GM19035 (cell line): ENCODE results near the gene SMIM10L1.

Experiments
- ATAC-seq: cut with Tn5 transposase; IDR thresholded peaks from one replicate; pipeline ENCODE4 v1.9.1; 2021; ENCODE audit not compliant: unreplicated experiment

SMIM10L1 gene

DNA sequence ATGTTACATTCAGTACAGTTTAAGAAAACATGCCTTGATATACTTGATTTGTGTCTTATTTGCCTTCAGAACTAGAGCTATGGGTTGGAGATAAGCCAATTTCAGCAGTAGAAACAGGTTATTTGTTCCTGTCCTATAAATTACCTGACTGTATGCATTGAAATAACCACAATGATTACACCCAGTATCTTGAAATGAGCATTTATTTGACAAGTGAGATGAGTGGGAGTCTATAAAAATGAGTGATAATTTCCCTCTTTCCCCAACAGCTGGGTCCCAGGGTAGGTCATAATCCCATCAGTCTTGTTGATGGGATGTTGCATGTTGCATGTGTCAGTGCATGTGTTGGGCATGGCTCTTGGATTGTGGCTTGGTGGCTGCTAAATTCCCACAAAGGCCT is 12.0 kb downstream of the SMIM10L1 start:
- ATAC-seq, result no peak

DNA sequence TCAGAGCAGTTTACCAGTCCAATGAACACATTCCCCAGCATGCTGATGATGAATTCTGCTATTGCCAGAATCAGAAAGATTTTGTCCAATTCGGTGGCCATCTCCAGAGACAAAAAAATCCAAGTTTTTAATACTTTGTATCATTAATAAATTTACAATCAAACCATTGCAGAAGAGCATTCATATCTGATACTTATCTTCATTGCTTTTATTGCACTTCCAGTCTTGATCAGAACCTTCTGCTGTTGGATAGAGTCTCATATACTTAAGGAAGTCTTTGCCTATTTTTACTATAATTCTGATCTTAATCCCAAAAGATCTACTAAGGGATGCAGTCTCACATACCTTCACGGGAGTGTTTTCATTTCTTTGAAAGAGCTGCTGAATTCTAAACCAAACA is 15.8 kb downstream of the SMIM10L1 start, which contains the start of gene TAS2R42:
TAS2R42 (minus strand) TSS at position 101 of the 400 bp plus-strand sequence; CDS start at position 101, 0 bp downstream.
- no peak for ATAC-seq

DNA sequence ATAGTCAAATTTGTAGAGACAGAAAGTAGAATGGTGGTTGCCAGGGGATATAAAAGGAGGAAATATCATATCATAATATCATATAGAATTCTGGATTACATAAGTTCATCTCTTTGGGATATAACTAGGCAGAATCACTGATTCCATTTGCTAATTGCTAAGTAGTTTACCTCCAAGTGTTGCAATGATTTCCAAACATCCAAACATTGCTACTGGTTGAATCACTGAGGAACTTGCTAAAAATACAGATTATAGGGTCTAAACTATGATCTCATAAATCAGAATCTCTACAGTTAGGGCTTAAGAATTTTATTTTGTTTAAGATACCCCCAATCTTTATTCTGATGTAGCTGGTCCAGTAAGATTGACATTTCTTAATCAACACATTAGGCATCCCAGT is 31.8 kb downstream of the SMIM10L1 start:
- ATAC-seq, result no peak

DNA sequence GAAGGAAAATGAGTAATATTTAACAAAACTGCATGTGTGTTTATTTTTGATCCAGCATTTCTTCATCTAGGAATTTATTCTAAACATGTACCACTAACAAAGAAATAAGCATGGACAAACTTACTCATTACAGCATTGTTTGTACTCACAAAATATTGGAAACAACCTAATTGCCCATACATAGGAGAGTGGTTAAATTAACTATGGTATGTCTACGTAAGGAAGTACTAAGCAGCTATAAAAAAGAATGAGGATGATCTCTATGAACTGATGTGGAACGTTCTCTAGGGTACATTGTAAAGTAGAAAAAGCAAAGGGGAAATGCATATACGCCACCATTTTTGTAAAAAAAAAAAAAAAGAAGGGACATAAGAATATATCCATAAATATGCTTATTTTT is 33.2 kb downstream of the SMIM10L1 start:
- no peak for ATAC-seq

DNA sequence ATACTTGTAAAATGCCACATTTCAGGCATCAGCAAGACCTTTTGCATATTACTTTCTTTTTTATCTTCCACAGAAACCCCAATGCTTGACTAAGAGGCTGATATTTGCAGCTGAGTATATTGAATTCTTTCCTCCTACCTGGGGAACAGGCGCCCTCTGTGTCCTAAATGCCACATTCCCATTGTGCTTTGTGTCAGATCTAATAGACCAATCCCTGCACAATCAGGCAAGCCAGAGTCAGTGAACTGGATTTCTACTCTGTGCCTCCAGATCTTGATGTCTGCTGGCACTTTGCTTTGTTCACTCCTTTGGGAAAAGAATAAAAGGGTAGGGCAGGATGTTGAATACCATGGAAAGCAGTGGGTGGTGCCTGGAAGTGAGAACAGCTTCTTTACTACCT is 38.1 kb downstream of the SMIM10L1 start:
- no peak for ATAC-seq
